ENCODE data around the gene MOSPD3.

Gene MOSPD3

DNA sequence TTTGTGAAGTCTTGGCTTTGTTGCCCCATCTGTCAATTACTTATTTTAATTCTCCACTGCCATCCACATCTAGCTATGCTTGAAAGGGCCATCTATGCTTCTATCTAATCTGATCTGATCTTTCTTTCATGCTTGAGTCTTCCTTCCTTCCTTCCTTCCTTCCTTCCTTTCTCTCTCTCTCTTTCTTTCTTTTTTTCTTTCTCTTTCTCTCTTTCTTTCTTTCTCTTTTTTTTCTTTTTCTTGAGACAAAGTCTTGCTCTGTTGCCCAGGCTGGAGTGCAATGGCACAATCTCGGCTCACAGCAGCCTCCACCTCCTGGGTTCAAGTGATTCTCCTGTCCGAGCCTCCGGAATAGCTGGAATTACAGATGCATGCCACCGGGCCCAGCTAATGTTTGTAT is 17.7 kb downstream of the MOSPD3 start:
- no peak for ATAC-seq

DNA sequence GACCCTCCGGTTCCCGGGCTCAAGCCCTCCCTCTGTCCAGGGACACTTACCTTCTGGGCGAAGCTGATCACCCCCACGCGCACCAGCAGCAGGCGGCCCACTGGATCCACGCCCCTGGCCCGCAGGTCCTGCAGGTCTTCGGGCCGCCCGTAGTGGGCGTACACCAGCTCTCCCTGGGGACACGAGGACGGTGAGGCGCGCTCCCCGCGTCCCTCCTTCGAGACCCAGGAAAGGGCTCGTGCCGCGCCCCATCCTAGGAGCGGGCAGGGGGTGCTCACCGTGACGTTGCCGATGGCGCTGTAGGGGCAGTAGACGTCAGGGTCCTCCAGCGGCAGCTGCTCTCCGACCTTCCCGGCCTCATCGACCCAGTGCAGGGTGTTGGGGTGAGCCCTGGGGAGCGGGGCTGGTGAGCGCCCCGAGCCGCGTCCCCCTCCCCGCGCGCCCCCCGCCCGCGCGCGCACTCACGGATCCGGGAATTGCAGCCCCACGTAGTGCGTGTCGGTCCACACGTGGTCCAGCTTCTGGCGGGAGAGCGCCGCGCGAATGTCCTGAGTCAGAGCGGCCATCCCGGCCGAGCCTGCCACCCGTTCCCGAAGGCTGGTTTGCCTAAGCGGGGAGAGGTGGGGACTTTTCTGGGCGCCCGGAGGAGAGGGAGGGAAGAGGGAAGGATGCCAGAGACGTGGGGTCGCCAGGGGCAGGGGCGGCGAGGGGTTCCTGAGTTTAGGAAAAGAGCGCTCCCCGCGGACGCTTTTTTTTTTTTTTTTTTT is 20.8 kb downstream of the MOSPD3 start:
- TF ChIP-seq ARNTL (CRISPR knock-in tag; IDR thresholded peaks at IDR 0.05; ENCODE audit: borderline replicate concordance, low read depth) = no peak
- no peak for TF ChIP-seq PPARA (CRISPR knock-in tag; IDR thresholded peaks at IDR 0.05; ENCODE audit: borderline replicate concordance)
- no peak for TF ChIP-seq TCF4 (CRISPR knock-in tag; IDR thresholded peaks at IDR 0.05; ENCODE audit: borderline replicate concordance)
- TF ChIP-seq, protein P1, sequence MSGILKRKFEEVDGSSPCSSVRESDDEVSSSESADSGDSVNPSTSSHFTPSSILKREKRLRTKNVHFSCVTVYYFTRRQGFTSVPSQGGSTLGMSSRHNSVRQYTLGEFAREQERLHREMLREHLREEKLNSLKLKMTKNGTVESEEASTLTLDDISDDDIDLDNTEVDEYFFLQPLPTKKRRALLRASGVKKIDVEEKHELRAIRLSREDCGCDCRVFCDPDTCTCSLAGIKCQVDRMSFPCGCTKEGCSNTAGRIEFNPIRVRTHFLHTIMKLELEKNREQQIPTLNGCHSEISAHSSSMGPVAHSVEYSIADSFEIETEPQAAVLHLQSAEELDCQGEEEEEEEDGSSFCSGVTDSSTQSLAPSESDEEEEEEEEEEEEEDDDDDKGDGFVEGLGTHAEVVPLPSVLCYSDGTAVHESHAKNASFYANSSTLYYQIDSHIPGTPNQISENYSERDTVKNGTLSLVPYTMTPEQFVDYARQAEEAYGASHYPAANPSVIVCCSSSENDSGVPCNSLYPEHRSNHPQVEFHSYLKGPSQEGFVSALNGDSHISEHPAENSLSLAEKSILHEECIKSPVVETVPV (CRISPR knock-in tag; IDR thresholded peaks at IDR 0.05) = no peak
- TF ChIP-seq POU6F1 (CRISPR knock-in tag; IDR thresholded peaks at IDR 0.05; ENCODE audit: borderline replicate concordance, low read depth) = no peak
- no peak for TF ChIP-seq ISL1 (CRISPR knock-in tag; IDR thresholded peaks at IDR 0.05)
- no peak for TF ChIP-seq ZNF565 (CRISPR knock-in tag; conservative IDR thresholded peaks at IDR 0.05; ENCODE audit: low read depth)
- TF ChIP-seq GLIS3 (CRISPR knock-in tag; IDR thresholded peaks at IDR 0.05) = no peak
- no peak for TF ChIP-seq ZNF70 (CRISPR knock-in tag; IDR thresholded peaks at IDR 0.05)
- no peak for TF ChIP-seq TOX (CRISPR knock-in tag; IDR thresholded peaks at IDR 0.05; ENCODE audit: borderline replicate concordance)
- no peak for TF ChIP-seq ZNF8 (CRISPR knock-in tag; IDR thresholded peaks at IDR 0.05)
- no peak for TF ChIP-seq CSDC2 (CRISPR knock-in tag; IDR thresholded peaks at IDR 0.05)
- TF ChIP-seq RARB (CRISPR knock-in tag; IDR thresholded peaks at IDR 0.05) = no peak
- TF ChIP-seq PATZ1 (CRISPR knock-in tag; IDR thresholded peaks at IDR 0.05; ENCODE audit: borderline replicate concordance) = no peak
- no peak for TF ChIP-seq OSR1 (CRISPR knock-in tag; IDR thresholded peaks at IDR 0.05)
- TF ChIP-seq ZC3H10 (CRISPR knock-in tag; IDR thresholded peaks at IDR 0.05) = no peak
- no peak for TF ChIP-seq BACH2 (CRISPR knock-in tag; IDR thresholded peaks at IDR 0.05; ENCODE audit: borderline replicate concordance)
- no peak for TF ChIP-seq ZFP3 (CRISPR knock-in tag; IDR thresholded peaks at IDR 0.05)
- peak; percentile 85 for ATAC-seq

More for the DNA sequence above, 17.7 kb downstream of the MOSPD3 start:
- TF ChIP-seq ISL1 (CRISPR knock-in tag; IDR thresholded peaks at IDR 0.05) = no peak
- TF ChIP-seq PATZ1 (CRISPR knock-in tag; IDR thresholded peaks at IDR 0.05; ENCODE audit: borderline replicate concordance) = no peak
- TF ChIP-seq, protein P2, sequence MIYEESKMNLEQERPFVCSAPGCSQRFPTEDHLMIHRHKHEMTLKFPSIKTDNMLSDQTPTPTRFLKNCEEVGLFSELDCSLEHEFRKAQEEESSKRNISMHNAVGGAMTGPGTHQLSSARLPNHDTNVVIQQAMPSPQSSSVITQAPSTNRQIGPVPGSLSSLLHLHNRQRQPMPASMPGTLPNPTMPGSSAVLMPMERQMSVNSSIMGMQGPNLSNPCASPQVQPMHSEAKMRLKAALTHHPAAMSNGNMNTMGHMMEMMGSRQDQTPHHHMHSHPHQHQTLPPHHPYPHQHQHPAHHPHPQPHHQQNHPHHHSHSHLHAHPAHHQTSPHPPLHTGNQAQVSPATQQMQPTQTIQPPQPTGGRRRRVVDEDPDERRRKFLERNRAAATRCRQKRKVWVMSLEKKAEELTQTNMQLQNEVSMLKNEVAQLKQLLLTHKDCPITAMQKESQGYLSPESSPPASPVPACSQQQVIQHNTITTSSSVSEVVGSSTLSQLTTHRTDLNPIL (CRISPR knock-in tag; IDR thresholded peaks at IDR 0.05; ENCODE audit: low read depth) = no peak
- no peak for TF ChIP-seq PPARA (CRISPR knock-in tag; IDR thresholded peaks at IDR 0.05; ENCODE audit: borderline replicate concordance)
- no peak for TF ChIP-seq ZFP3 (CRISPR knock-in tag; IDR thresholded peaks at IDR 0.05)
- TF ChIP-seq, protein P1 (CRISPR knock-in tag; IDR thresholded peaks at IDR 0.05) = no peak
- no peak for TF ChIP-seq ESRRG (CRISPR knock-in tag; IDR thresholded peaks at IDR 0.05)
- TF ChIP-seq SNAI2 (CRISPR knock-in tag; IDR thresholded peaks at IDR 0.05) = no peak
- TF ChIP-seq ZC3H10 (CRISPR knock-in tag; IDR thresholded peaks at IDR 0.05) = no peak
- TF ChIP-seq OSR1 (CRISPR knock-in tag; IDR thresholded peaks at IDR 0.05) = no peak
- no peak for TF ChIP-seq RARB (CRISPR knock-in tag; IDR thresholded peaks at IDR 0.05)
- no peak for TF ChIP-seq BACH2 (CRISPR knock-in tag; IDR thresholded peaks at IDR 0.05; ENCODE audit: borderline replicate concordance)

Measured in SK-N-SH treated with all-trans-retinoic acid at 6 μM for 48 hours (cell line).